ENCODE measurements around the gene IAPP.
"Not testable (repeated sequence)": the region's sequence is repeated elsewhere in the genome, so short reads cannot be mapped to it uniquely, and the experiment has no call there.

IAPP gene

GRCh38 chr12:21381320-21381719, 8.6 kb downstream of the IAPP start:
- not testable (repeated sequence) for DNase-seq (ENCODE audit: low read depth)

GRCh38 chr12:21384261-21384660, 11.6 kb downstream of the IAPP start:
- no peak for DNase-seq (ENCODE audit: low read depth)

- DNase-seq (ENCODE audit: low read depth) = no peak
These were observed 14.5 kb downstream of the IAPP start for GRCh38 chr12:21387174-21387573.

- DNase-seq (ENCODE audit: low read depth) = no peak
These were observed 19.7 kb downstream of the IAPP start for GRCh38 chr12:21392384-21392783.

GRCh38 chr12:21394828-21395626, 22.3 kb downstream of the IAPP start:
- DNase-seq (ENCODE audit: low read depth) = not testable (repeated sequence)

- DNase-seq (ENCODE audit: low read depth) = no peak
These were observed 40.9 kb downstream of the IAPP start for GRCh38 chr12:21413369-21414277.

DNA sequence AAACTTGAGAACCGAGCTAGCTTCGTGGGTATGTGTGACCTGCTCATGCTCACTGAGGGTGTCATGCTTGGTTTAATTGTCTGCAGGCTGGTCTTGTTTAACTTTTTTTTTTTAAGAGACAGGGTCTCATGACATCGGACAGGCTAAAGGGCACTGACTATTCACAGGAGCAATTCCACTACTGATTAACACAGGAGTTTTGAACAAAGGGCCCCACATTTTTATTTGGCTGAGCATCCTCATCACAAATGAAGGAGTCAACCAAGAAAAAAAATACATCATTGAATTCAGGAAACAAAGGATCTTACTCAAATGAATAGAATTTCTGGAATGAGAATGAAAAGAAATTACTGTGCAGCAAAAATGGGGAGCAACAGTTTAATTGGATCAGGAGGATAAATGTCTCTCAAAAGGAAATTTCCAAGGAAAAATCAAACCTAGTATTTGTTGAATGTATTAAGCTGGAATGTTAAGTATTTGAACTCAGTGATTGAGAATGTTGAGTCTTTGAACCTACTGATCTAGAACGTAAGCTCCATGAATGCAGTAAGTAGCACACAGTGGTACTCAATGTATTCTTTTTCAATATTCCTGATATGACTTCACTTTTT, 43.9 kb downstream of the IAPP start:
- DNase-seq (ENCODE audit: low read depth) = no peak

GRCh38 chr12:21418398-21418797, 45.7 kb downstream of the IAPP start:
- not testable (repeated sequence) for DNase-seq (ENCODE audit: low read depth)

GRCh38 chr12:21419009-21419699, 46.5 kb downstream of the IAPP start:
- not testable (repeated sequence) for DNase-seq (ENCODE audit: low read depth)

GRCh38 chr12:21428241-21428640, 55.5 kb downstream of the IAPP start:
- DNase-seq (ENCODE audit: low read depth) = no peak
